ENCODE measurements around the gene FTO.

Gene FTO

DNA sequence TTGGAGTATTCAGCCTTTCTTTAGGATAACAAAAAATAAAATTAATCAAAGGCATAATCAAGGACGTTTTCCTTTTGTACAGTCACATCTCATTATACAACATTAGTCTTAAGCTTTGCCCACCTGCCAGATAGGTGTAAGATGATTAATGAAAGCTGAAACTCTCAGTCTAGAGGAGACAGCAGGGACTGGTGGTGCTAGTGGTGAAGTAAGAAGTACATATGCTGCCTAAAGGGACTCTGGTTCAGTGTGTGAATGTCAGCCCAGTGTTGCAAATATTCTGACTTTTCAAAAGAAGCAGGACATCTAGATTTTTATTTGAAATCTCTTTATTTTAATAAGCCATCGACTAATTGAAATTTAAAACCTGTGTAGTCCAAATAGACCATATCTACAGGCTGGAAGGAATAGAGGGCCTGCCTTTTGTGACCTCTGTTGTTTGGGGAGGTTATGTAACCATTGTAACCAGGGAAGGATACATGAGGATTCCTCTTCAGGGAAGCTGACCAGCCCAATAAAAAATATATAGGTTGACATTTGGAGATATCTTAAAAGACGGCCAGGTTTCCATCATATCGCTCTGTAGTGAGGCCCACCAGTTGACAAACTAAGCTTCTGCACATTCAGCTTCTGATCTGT, 54.1 kb downstream of the FTO start:
- Histone ChIP-seq H3K4me3 (ENCODE audit: low read depth, low read length) (no peak overlapping the region), H3K9me3 (no peaks in the 10 kb centered on the region), H3K36me3 (no peaks in the 10 kb centered on the region), H3K27me3 (no peaks in the 10 kb centered on the region), H3K4me1 (peaks cover 9% of the 10 kb centered on the region)
- no peak for DNase-seq
- TF ChIP-seq, protein P1, sequence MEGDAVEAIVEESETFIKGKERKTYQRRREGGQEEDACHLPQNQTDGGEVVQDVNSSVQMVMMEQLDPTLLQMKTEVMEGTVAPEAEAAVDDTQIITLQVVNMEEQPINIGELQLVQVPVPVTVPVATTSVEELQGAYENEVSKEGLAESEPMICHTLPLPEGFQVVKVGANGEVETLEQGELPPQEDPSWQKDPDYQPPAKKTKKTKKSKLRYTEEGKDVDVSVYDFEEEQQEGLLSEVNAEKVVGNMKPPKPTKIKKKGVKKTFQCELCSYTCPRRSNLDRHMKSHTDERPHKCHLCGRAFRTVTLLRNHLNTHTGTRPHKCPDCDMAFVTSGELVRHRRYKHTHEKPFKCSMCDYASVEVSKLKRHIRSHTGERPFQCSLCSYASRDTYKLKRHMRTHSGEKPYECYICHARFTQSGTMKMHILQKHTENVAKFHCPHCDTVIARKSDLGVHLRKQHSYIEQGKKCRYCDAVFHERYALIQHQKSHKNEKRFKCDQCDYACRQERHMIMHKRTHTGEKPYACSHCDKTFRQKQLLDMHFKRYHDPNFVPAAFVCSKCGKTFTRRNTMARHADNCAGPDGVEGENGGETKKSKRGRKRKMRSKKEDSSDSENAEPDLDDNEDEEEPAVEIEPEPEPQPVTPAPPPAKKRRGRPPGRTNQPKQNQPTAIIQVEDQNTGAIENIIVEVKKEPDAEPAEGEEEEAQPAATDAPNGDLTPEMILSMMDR (IDR thresholded peaks at IDR 0.05; ENCODE audit: low read depth, low read length): no peak

- Histone ChIP-seq H3K36me3 (no peaks in the 10 kb centered on the region), H3K4me1 (peaks cover 9% of the 10 kb centered on the region), H3K4me3 (ENCODE audit: low read depth, low read length) (no peak overlapping the region), H3K27me3 (no peaks in the 10 kb centered on the region), H3K9me3 (no peaks in the 10 kb centered on the region)
- DNase-seq: no peak
- TF ChIP-seq, protein P1 (IDR thresholded peaks at IDR 0.05; ENCODE audit: low read depth, low read length): no peak
These were observed 58.2 kb downstream of the FTO start for GRCh38 chr16:53761962-53762703.

DNA sequence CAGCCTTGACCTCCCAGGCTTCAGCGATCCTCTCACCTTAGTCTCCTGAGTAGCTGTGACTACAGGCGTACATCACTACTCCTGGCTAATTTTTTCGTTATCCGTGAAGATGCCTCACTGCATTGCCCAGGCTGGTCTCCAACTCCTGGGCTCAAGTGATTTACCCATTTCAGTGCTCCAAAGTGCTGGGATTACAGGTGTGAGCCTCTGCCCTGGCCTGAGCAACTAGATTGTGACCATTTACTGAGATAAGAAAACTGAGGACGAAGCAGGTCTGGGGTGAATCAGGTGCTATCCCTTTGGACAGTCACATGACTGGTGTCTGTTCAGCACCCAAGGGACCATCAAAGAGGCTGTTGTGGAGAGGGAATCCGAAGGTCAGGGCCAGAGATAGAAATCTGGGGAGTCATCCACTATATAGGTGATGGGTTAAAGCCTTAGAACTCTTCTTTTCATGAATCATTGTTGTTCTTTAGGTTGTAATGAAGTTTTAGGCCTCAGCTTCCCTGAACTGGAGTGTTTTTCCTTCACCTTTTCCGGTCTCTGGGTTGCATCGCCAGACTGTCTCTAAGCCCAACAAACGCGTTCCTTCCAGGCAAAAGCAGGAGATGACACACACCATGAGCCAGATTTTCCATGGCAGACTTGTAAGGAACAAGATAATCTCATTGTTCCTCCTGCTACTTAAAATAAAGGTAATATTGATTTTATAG, 62.5 kb downstream of the FTO start:
- Histone ChIP-seq H3K9me3 (no peaks in the 10 kb centered on the region), H3K4me3 (ENCODE audit: low read depth, low read length) (no peak overlapping the region), H3K4me1 (peaks cover 9% of the 10 kb centered on the region), H3K27me3 (no peaks in the 10 kb centered on the region), H3K36me3 (no peaks in the 10 kb centered on the region)
- TF ChIP-seq, protein P1 (IDR thresholded peaks at IDR 0.05; ENCODE audit: low read depth, low read length): no peak
- DNase-seq: no peak

- no peak for DNase-seq
- H3K4me3 ChIP-seq (ENCODE audit: low read depth, low read length): no peak overlapping the region
- no peaks in the 10 kb centered on the region for H3K27me3 ChIP-seq
- H3K4me1 ChIP-seq: peaks cover under 1% of the 10 kb centered on the region; the same call in 1 of the 2 replicates
- H3K9me3 ChIP-seq: no peaks in the 10 kb centered on the region
- H3K36me3 ChIP-seq: no peaks in the 10 kb centered on the region
- TF ChIP-seq, protein P1 (IDR thresholded peaks at IDR 0.05; ENCODE audit: low read depth, low read length): no peak
These were observed 64.2 kb downstream of the FTO start for GRCh38 chr16:53768167-53768566.

DNA sequence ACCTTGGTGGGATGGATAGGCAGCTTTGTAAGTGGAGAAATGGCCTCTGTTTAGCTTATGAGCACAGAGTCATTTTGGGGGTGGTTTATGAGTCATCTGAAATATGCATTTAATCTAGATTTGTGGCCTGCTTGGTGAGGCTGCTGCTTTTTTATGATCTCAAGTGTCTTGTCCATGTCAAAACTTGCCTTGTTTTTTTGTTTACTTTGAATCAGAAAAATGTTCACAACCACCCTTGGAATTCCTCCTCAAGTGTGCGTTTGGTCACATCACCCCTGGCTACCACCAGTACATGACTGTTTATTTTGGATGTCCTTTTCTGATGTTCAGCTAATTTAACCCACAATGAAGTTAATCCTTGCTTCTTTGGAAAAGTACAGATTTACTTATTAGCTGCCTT, 64.6 kb downstream of the FTO start:
- H3K4me3 ChIP-seq (ENCODE audit: low read depth, low read length): no peak overlapping the region
- TF ChIP-seq, protein P1 (IDR thresholded peaks at IDR 0.05; ENCODE audit: low read depth, low read length): no peak
- no peak for DNase-seq
- no peaks in the 10 kb centered on the region for H3K27me3 ChIP-seq
- no peaks in the 10 kb centered on the region; the same call in 1 of the 2 replicates for H3K9me3 ChIP-seq
- H3K36me3 ChIP-seq: no peaks in the 10 kb centered on the region
- peaks cover 4% of the 10 kb centered on the region; the same call in 1 of the 2 replicates for H3K4me1 ChIP-seq

Data from BE2C (cell line).